GM21528 (cell line): ENCODE measurements around the gene CXCR3.

Experiments used
- ATAC-seq: cut with Tn5 transposase; IDR thresholded peaks from one replicate; pipeline ENCODE4 v1.9.1; 2021; ENCODE audit warnings: mild to moderate bottlenecking, moderate library complexity; ENCODE audit not compliant: unreplicated experiment, low FRiP score

The CXCR3 gene

GRCh38 chrX:71637848-71638247 lies 19.5 kb upstream of the CXCR3 start:
- ATAC-seq: peak; percentile 63

- ATAC-seq: no peak
Observed at GRCh38 chrX:71637253-71637618, 18.9 kb upstream of the CXCR3 start.

GRCh38 chrX:71636438-71637252 lies 18.3 kb upstream of the CXCR3 start:
- ATAC-seq: no peak

GRCh38 chrX:71634366-71634765 lies 16.1 kb upstream of the CXCR3 start:
- no peak for ATAC-seq

- no peak for ATAC-seq
Observed at GRCh38 chrX:71632923-71633657, 14.8 kb upstream of the CXCR3 start.

GRCh38 chrX:71629467-71629866 lies 11.2 kb upstream of the CXCR3 start:
- ATAC-seq: peak; percentile 81

GRCh38 chrX:71627588-71628404 lies 9.5 kb upstream of the CXCR3 start:
- ATAC-seq: no peak

- ATAC-seq: no peak
Observed at GRCh38 chrX:71626576-71626975, 8.3 kb upstream of the CXCR3 start.

GRCh38 chrX:71625471-71625870 lies 7.2 kb upstream of the CXCR3 start:
- ATAC-seq: no peak

- ATAC-seq: no peak
Observed at GRCh38 chrX:71623714-71624113, 5.4 kb upstream of the CXCR3 start.

GRCh38 chrX:71622576-71623450 lies 4.5 kb upstream of the CXCR3 start:
- ATAC-seq: peak; percentile 54

GRCh38 chrX:71622032-71622575 lies 3.8 kb upstream of the CXCR3 start:
- ATAC-seq: peak; percentile 4

- ATAC-seq: no peak
Observed at GRCh38 chrX:71621603-71622002, 3.3 kb upstream of the CXCR3 start.

- no peak for ATAC-seq
Observed at GRCh38 chrX:71619986-71620385, 1.7 kb upstream of the CXCR3 start.

GRCh38 chrX:71619193-71619592 lies 882 bp upstream of the CXCR3 start:
- no peak for ATAC-seq

GRCh38 chrX:71618787-71619186 lies 476 bp upstream of the CXCR3 start:
- ATAC-seq: no peak

- no peak for ATAC-seq
Observed at GRCh38 chrX:71617742-71618141, 569 bp downstream of the CXCR3 start.

GRCh38 chrX:71616672-71617529 lies 1.4 kb downstream of the CXCR3 start:
- no peak for ATAC-seq

GRCh38 chrX:71615954-71616353 lies 2.4 kb downstream of the CXCR3 start:
- ATAC-seq: no peak
